AG10803 (cell line): ENCODE data around the gene KCNB1.

ENCODE experiments used
- DNase-seq: peaks from one replicate; pipeline ENCODE4 v3.0.0; 2010; ENCODE audit warnings: low read depth
- H3K4me3 ChIP-seq: 2 replicates; pipeline ENCODE4 v1.5.1; 2011; ENCODE audit warnings: mild to moderate bottlenecking, low read length, control low read depth
- CTCF ChIP-seq: conservative IDR thresholded peaks from 2 replicates; pipeline ENCODE4 v1.5.1; 2011; ENCODE audit warnings: mild to moderate bottlenecking, low read length, control low read depth, inconsistent platforms

The KCNB1 gene

GRCh38 chr20:49452011-49452482 lies 30.4 kb downstream of the KCNB1 start:
- no peak for TF ChIP-seq CTCF
- no peak overlapping the region for H3K4me3 ChIP-seq
- no peak for DNase-seq

DNA sequence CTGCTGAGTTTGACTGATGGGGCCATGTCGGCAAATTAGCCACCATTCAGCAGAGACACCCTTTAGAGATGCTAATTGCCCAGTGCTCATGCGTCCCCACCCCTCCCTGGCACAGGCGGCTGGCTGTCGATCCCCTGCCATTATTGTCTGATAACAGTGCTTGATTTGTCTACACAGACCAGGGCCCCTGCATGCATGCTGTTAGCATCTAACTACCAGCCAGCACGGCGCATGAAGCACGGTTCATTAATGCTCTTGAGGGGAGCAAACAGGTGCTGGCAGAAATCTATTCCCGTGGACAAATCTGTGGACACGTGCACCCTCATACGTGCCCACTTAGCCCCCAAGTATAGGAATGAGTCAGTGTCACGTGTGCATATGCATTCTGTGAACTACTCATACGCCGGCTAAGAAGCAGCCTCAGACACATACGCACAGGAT lies 32.2 kb downstream of the KCNB1 start:
- no peak for DNase-seq
- TF ChIP-seq CTCF, result no peak
- H3K4me3 ChIP-seq, result no peak overlapping the region

- no peak overlapping the region for H3K4me3 ChIP-seq
- no peak for TF ChIP-seq CTCF
- no peak for DNase-seq
Measured at GRCh38 chr20:49448917-49449316, 33.6 kb downstream of the KCNB1 start.

- TF ChIP-seq CTCF, result no peak
- DNase-seq, result peak; percentile 5
- no peak overlapping the region for H3K4me3 ChIP-seq
Measured at GRCh38 chr20:49447946-49448809, 34.3 kb downstream of the KCNB1 start.

GRCh38 chr20:49447364-49447763 lies 35.1 kb downstream of the KCNB1 start:
- no peak for DNase-seq
- no peak for TF ChIP-seq CTCF
- no peak overlapping the region for H3K4me3 ChIP-seq

GRCh38 chr20:49446808-49447207 lies 35.7 kb downstream of the KCNB1 start:
- H3K4me3 ChIP-seq, result no peak overlapping the region
- TF ChIP-seq CTCF, result no peak
- DNase-seq, result peak; percentile 43

DNA sequence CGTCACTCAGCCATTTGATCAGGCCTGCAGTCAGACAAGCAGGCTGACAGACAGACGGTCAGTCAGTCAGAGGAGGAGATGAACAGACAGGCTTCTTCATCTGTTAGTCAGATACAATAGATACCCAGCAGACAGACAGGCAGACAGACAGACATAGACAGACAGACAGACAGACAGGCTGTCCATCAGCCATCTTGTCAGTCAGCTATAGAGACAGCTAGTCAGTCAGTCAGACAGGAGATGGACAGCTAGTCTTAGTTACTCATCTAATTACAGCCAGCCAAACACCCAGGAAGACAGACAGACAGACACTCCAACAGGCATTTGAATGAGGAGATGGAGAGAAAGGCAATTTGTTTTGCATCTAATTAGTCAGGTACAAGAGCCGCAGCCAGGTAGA lies 36.4 kb downstream of the KCNB1 start:
- no peak for DNase-seq
- H3K4me3 ChIP-seq, result no peak overlapping the region
- TF ChIP-seq CTCF, result no peak
